H9 (cell line): ENCODE measurements around the gene TSHZ1. TPM values are rescaled to one million over a fixed set of nuclear protein-coding genes. Genes with fewer than 3 reads are reported as not detected.

Experiments used
- DNase-seq: peaks from one replicate; pipeline ENCODE4 v3.0.0-alpha.2; 2017
- H2AFZ ChIP-seq: one replicate; pipeline ENCODE4 v1.6.1; 2013; ENCODE audit warnings: mild to moderate bottlenecking, low read length, control low read depth, moderate library complexity
- H2AK5ac ChIP-seq: 2 replicates; pipeline ENCODE4 v1.6.1; 2013; ENCODE audit warnings: low read length, control low read depth, mixed read lengths; ENCODE audit not compliant: insufficient read length
- H2BK120ac ChIP-seq: one replicate; pipeline ENCODE4 v1.6.1; 2013; ENCODE audit warnings: low read depth, mild to moderate bottlenecking, low read length, control low read depth, inconsistent platforms; ENCODE audit not compliant: poor library complexity, severe bottlenecking
- H2BK12ac ChIP-seq: 2 replicates; pipeline ENCODE4 v1.6.1; 2013; ENCODE audit warnings: low read length, control low read depth, mixed read lengths, low read depth; ENCODE audit not compliant: insufficient read length
- H2BK15ac ChIP-seq: 2 replicates; pipeline ENCODE4 v1.6.1; 2013; ENCODE audit warnings: low read depth, low read length, control low read depth
- H2BK20ac ChIP-seq: one replicate; pipeline ENCODE4 v1.6.1; 2013; ENCODE audit warnings: low read depth, mild to moderate bottlenecking, low read length, control low read depth, inconsistent platforms; ENCODE audit not compliant: poor library complexity, severe bottlenecking
- H2BK5ac ChIP-seq: 2 replicates; pipeline ENCODE4 v1.6.1; 2013; ENCODE audit warnings: low read length, control low read depth, mixed read lengths; ENCODE audit not compliant: insufficient read length
- H3K14ac ChIP-seq: 2 replicates; pipeline ENCODE4 v1.6.1; 2013; ENCODE audit warnings: low read length, control low read depth; ENCODE audit not compliant: insufficient read depth
- H3K18ac ChIP-seq: 2 replicates; pipeline ENCODE4 v1.6.1; 2013; ENCODE audit warnings: low read depth, mild to moderate bottlenecking, mixed read lengths, low read length, control low read depth; ENCODE audit not compliant: insufficient read length
- H3K23ac ChIP-seq: 2 replicates; pipeline ENCODE4 v1.6.1; 2013; ENCODE audit warnings: low read length, control low read depth, mixed read lengths, low read depth; ENCODE audit not compliant: insufficient read length
- H3K23me2 ChIP-seq: 2 replicates; pipeline ENCODE4 v1.6.1; 2013; ENCODE audit warnings: low read depth, mild to moderate bottlenecking, mixed read lengths, low read length, control low read depth; ENCODE audit not compliant: insufficient read length, poor library complexity, severe bottlenecking
- H3K27ac ChIP-seq: 2 replicates; pipeline ENCODE4 v1.5.1; 2013; ENCODE audit warnings: low read length, control low read depth, mixed read lengths, low read depth; ENCODE audit not compliant: insufficient read length
- H3K27me3 ChIP-seq: 2 replicates; pipeline ENCODE4 v1.6.1; 2013; ENCODE audit warnings: low read length, control low read depth, inconsistent platforms; ENCODE audit not compliant: insufficient read depth
- H3K4ac ChIP-seq: 2 replicates; pipeline ENCODE4 v1.6.1; 2013; ENCODE audit warnings: low read depth, mild to moderate bottlenecking, control low read depth, inconsistent platforms, low read length, moderate library complexity
- H3K4me1 ChIP-seq: 2 replicates; pipeline ENCODE4 v1.6.1; 2013; ENCODE audit warnings: low read length, control low read depth, inconsistent platforms; ENCODE audit not compliant: insufficient read depth
- H3K4me2 ChIP-seq: 2 replicates; pipeline ENCODE4 v1.6.1; 2013; ENCODE audit warnings: low read length, control low read depth, mixed read lengths; ENCODE audit not compliant: insufficient read length, insufficient read depth
- H3K56ac ChIP-seq: 2 replicates; pipeline ENCODE4 v1.6.1; 2013; ENCODE audit warnings: low read depth, mild to moderate bottlenecking, mixed read lengths, low read length, control low read depth; ENCODE audit not compliant: insufficient read length
- H3K79me1 ChIP-seq: 2 replicates; pipeline ENCODE4 v1.6.1; 2013; ENCODE audit warnings: low read depth, mild to moderate bottlenecking, moderate library complexity, low read length, control low read depth, inconsistent platforms; ENCODE audit not compliant: insufficient read depth, poor library complexity, severe bottlenecking
- H3K79me2 ChIP-seq: 2 replicates; pipeline ENCODE4 v1.6.1; 2013; ENCODE audit warnings: low read length, control low read depth, inconsistent platforms; ENCODE audit not compliant: insufficient read depth
- H3K9ac ChIP-seq: 2 replicates; pipeline ENCODE4 v1.6.1; 2013; ENCODE audit warnings: low read length, control low read depth, mixed read lengths; ENCODE audit not compliant: insufficient read length; ENCODE audit errors: extremely low read depth
- H3K9me3 ChIP-seq: one replicate; pipeline ENCODE4 v1.6.1; 2013; ENCODE audit warnings: low read depth, low read length, inconsistent platforms; ENCODE audit not compliant: control insufficient read depth
- H3T11ph ChIP-seq: one replicate; pipeline ENCODE4 v1.6.1; 2013; ENCODE audit warnings: mild to moderate bottlenecking, low read length, control low read depth, inconsistent platforms
- H4K20me1 ChIP-seq: one replicate; pipeline ENCODE4 v1.6.1; 2013; ENCODE audit not compliant: control insufficient read depth, insufficient read length, insufficient read depth
- H4K5ac ChIP-seq: 2 replicates; pipeline ENCODE4 v1.6.1; 2013; ENCODE audit warnings: low read depth, mild to moderate bottlenecking, mixed read lengths, low read length, control low read depth; ENCODE audit not compliant: insufficient read length
- H4K8ac ChIP-seq: replicated peaks from 2 replicates; pipeline ENCODE4 v1.6.1; 2013; ENCODE audit warnings: low read length, control low read depth, mixed read lengths, low read depth; ENCODE audit not compliant: insufficient read length
- H4K91ac ChIP-seq: 2 replicates; pipeline ENCODE4 v1.6.1; 2013; ENCODE audit warnings: low read depth, mild to moderate bottlenecking, moderate library complexity, mixed read lengths, low read length, control low read depth; ENCODE audit not compliant: insufficient read length
- H3K27ac Mint-ChIP-seq, 3 experiments: 2 replicates in 2 of 3; 3 replicates in 1 of 3; pipeline ENCODE4 v1.8.0; 2020 to 2021; ENCODE audit warnings: mixed read lengths in 3 of 3, mild to moderate bottlenecking in 1 of 3, moderate library complexity in 1 of 3
- H3K27me3 Mint-ChIP-seq: 2 replicates; pipeline ENCODE4 v1.8.0; 2021; ENCODE audit warnings: low read depth, mild to moderate bottlenecking, moderate library complexity, mixed read lengths
- H3K36me3 Mint-ChIP-seq, 3 experiments: 2 replicates in 2 of 3; 3 replicates in 1 of 3; pipeline ENCODE4 v1.8.0; 2020 to 2021; ENCODE audit warnings: low read depth in 3 of 3, mixed read lengths in 3 of 3; ENCODE audit not compliant: insufficient read depth in 1 of 3
- H3K4me1 Mint-ChIP-seq, 2 experiments: 2 replicates each; pipeline ENCODE4 v1.8.0; 2020; ENCODE audit warnings: mixed read lengths in 2 of 2
- H3K4me3 Mint-ChIP-seq, 2 experiments: 2 replicates in 1 of 2; 3 replicates in 1 of 2; pipeline ENCODE4 v1.8.0; 2020 to 2021; ENCODE audit warnings: mild to moderate bottlenecking in 2 of 2, mixed read lengths in 2 of 2, moderate library complexity in 1 of 2
- H3K9me3 Mint-ChIP-seq, 2 experiments: 2 replicates in 1 of 2; 3 replicates in 1 of 2; pipeline ENCODE4 v1.8.0; 2020; ENCODE audit warnings: mild to moderate bottlenecking in 2 of 2, mixed read lengths in 2 of 2, moderate library complexity in 1 of 2
- CTCF ChIP-seq: fragments of 200-600 bp; sonication (generic); conservative IDR thresholded peaks from 3 replicates; pipeline ENCODE4 v1.8.0; 2021; ENCODE audit warnings: antibody characterized with exemption, mild to moderate bottlenecking
- WGBS: extraction: QIAGEN DNeasy Blood & Tissue Kit; methylation state at CpG from one replicate; pipeline ENCODE4 v1.1.7; 2013; ENCODE audit warnings: missing lambda C conversion rate, low lambda C conversion rate, mixed read lengths; ENCODE audit not compliant: insufficient read length; ENCODE audit errors: extremely low coverage; 5-methylcytosine and 5-hydroxymethylcytosine counted together
- total RNA-seq: library from RNA; stranded (reverse); gene quantifications from 2 replicates; pipeline ENCODE4 v1.2.1, GENCODE V29; 2021

The TSHZ1 gene
- total RNA-seq, 1 experiment from 2014 or later, result 0.15 TPM

GRCh38 chr18:75167137-75167536, 43.5 kb upstream of the TSHZ1 start:
- TF ChIP-seq CTCF, result no peak
- Histone ChIP-seq H2BK5ac (no peak overlapping the region), H3K4me2 (no peak overlapping the region), H3K4me1 (no peaks in the 10 kb centered on the region), H3K56ac (no peak overlapping the region), H3K18ac (no peak overlapping the region), H3K4ac (no peak overlapping the region), H3K14ac (no peak overlapping the region), H3K27ac (no peak overlapping the region), H4K20me1 (no peaks in the 10 kb centered on the region), H2BK120ac (no peak overlapping the region), H2AK5ac (no peak overlapping the region), H4K91ac (no peak overlapping the region), H3K23ac (no peak overlapping the region), H4K5ac (no peak overlapping the region), H3K79me1 (no peaks in the 10 kb centered on the region), H3K79me2 (no peaks in the 10 kb centered on the region), H3T11ph (no peak overlapping the region), H2BK15ac (no peak overlapping the region), H2AFZ (no peak overlapping the region), H3K9me3 (no peaks in the 10 kb centered on the region), H4K8ac (no peak overlapping the region), H3K9ac (no peak overlapping the region), H3K27me3 (no peaks in the 10 kb centered on the region), H2BK12ac (no peak overlapping the region), H2BK20ac (no peak overlapping the region), H3K23me2 (no peaks in the 10 kb centered on the region)
- Mint-ChIP-seq H3K36me3 (no peaks in the 10 kb centered on the region), H3K4me1 (peaks cover under 1 to 2% of the 10 kb centered on the region in 2 experiments; a peak in 1 of 4 replicates), H3K9me3 (no peaks in the 10 kb centered on the region), H3K4me3 (no peak overlapping the region), H3K27ac (no peak overlapping the region; a peak in 1 of 7 replicates), H3K27me3 (no peaks in the 10 kb centered on the region)
- WGBS, result no CpG with 5 or more reads among the region's 10 CpGs
- no peak for DNase-seq
